Thoracic aorta (tissue), 2 donors: ENCODE results near the gene PKP1. TPM values are rescaled to one million over a fixed set of nuclear protein-coding genes. Genes with fewer than 3 reads are reported as not detected.

ENCODE experiments used
- ATAC-seq: fragments of 150-250 bp; one replicate; pipeline ENCODE4 v1.8.0; 2017; ENCODE audit warnings: low read depth; ENCODE audit not compliant: insufficient number of reproducible peaks, low FRiP score
- DNase-seq: peaks from one replicate; pipeline ENCODE4 v3.0.0-alpha.2; 2020; ENCODE audit warnings: low spot score
- H3K27ac ChIP-seq, 2 donors: fragments of 200-600 bp; sonication (generic); 1 replicate in 1 of 2; 2 replicates in 1 of 2; pipeline ENCODE4 v1.5.1; 2016; ENCODE audit warnings: mild to moderate bottlenecking in 2 of 2, moderate library complexity in 2 of 2
- H3K27me3 ChIP-seq: fragments of 200-600 bp; sonication (generic); replicated peaks from 2 replicates; pipeline ENCODE4 v1.6.0; 2016; ENCODE audit warnings: mild to moderate bottlenecking; ENCODE audit not compliant: insufficient read depth
- H3K36me3 ChIP-seq: fragments of 200-600 bp; sonication (generic); one replicate; pipeline ENCODE4 v1.5.1; 2016
- H3K4me1 ChIP-seq, 2 donors: fragments of 200-600 bp; sonication (generic); 1 replicate in 1 of 2; 2 replicates in 1 of 2; pipeline versions ENCODE4 v1.5.1 to v1.6.0; 2016; ENCODE audit warnings: low read depth in 2 of 2, mild to moderate bottlenecking in 1 of 2; ENCODE audit not compliant: control insufficient read depth in 1 of 2
- H3K4me3 ChIP-seq: fragments of 200-600 bp; sonication (generic); 2 replicates; pipeline ENCODE4 v1.5.1; 2016; ENCODE audit warnings: mild to moderate bottlenecking
- H3K9me3 ChIP-seq: fragments of 200-600 bp; sonication (generic); 2 replicates; pipeline ENCODE4 v1.5.1; 2016
- total RNA-seq, 2 donors: library from RNA; depleted of rRNA; stranded (reverse); fragments of >200 nt; gene quantifications; one replicate each; pipeline versions ENCODE4 v1.1.0 to v1.2.3, GENCODE V29; 2016
- TF ChIP-seq, protein P1 (sequence below): fragments of 200-600 bp; sonication (generic); IDR thresholded peaks from one replicate; pipeline ENCODE4 v1.5.1; 2019; ENCODE audit warnings: antibody characterized with exemption

Gene PKP1
- total RNA-seq, 2 donors from 2014 or later: 0.54 TPM; not detected in 1

DNA sequence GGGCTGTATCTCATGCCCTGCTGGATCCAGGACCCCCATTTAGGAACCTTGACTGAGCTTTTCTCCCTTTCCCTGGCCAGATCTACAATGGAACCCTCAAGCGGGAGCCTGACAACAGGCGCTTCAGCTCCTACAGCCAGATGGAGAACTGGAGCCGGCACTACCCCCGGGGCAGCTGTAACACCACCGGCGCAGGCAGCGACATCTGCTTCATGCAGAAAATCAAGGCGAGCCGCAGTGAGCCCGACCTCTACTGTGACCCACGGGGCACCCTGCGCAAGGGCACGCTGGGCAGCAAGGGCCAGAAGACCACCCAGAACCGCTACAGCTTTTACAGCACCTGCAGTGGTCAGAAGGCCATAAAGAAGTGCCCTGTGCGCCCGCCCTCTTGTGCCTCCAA is 29.8 kb downstream of the PKP1 start:
- DNase-seq: no peak
- Histone ChIP-seq H3K9me3 (no peaks in the 10 kb centered on the region), H3K4me3 (no peak overlapping the region), H3K27ac (no peak overlapping the region), H3K36me3 (no peaks in the 10 kb centered on the region), H3K27me3 (no peaks in the 10 kb centered on the region), H3K4me1 (no peaks in the 10 kb centered on the region)
- TF ChIP-seq, protein P1, sequence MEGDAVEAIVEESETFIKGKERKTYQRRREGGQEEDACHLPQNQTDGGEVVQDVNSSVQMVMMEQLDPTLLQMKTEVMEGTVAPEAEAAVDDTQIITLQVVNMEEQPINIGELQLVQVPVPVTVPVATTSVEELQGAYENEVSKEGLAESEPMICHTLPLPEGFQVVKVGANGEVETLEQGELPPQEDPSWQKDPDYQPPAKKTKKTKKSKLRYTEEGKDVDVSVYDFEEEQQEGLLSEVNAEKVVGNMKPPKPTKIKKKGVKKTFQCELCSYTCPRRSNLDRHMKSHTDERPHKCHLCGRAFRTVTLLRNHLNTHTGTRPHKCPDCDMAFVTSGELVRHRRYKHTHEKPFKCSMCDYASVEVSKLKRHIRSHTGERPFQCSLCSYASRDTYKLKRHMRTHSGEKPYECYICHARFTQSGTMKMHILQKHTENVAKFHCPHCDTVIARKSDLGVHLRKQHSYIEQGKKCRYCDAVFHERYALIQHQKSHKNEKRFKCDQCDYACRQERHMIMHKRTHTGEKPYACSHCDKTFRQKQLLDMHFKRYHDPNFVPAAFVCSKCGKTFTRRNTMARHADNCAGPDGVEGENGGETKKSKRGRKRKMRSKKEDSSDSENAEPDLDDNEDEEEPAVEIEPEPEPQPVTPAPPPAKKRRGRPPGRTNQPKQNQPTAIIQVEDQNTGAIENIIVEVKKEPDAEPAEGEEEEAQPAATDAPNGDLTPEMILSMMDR: no peak
- no peak for ATAC-seq

DNA sequence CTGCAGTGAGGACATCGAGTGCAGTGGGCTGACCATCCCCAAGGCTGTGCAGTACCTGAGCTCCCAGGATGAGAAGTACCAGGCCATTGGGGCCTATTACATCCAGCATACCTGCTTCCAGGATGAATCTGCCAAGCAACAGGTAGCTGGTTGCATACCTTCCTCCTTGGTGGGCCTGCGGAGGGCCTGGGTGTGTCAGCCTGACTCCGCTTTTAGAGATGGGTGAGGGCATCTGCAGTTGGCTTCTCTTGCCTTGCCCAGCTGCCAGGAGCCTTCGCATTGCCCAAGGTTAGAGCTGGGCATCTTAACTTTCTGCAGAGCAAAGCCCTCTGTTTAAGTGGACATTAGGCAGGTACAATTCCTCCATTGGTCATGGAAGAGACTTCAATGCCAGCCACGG is 33.2 kb downstream of the PKP1 start:
- Histone ChIP-seq H3K27ac (no peak overlapping the region), H3K4me1 (no peaks in the 10 kb centered on the region), H3K4me3 (no peak overlapping the region), H3K36me3 (no peaks in the 10 kb centered on the region), H3K9me3 (no peaks in the 10 kb centered on the region), H3K27me3 (no peaks in the 10 kb centered on the region)
- TF ChIP-seq, protein P1: no peak
- DNase-seq: no peak
- ATAC-seq: no peak

DNA sequence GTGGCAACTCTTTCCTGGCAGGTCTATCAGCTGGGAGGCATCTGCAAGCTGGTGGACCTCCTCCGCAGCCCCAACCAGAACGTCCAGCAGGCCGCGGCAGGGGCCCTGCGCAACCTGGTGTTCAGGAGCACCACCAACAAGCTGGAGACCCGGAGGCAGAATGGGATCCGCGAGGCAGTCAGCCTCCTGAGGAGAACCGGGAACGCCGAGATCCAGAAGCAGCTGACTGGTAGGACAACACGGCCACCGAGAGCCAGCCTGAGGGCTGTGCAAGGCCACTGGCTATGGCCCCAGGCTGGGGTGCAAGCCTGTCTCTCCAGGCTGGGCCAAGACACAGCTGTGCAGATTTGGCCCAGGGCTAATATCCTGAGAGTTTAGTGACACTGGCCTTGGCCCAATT is 34.2 kb downstream of the PKP1 start:
- H3K4me1 ChIP-seq: no peaks in the 10 kb centered on the region
- TF ChIP-seq, protein P1: no peak
- H3K36me3 ChIP-seq: no peaks in the 10 kb centered on the region
- ATAC-seq: no peak
- H3K27ac ChIP-seq: no peak overlapping the region
- H3K27me3 ChIP-seq: no peaks in the 10 kb centered on the region
- no peaks in the 10 kb centered on the region for H3K9me3 ChIP-seq
- no peak overlapping the region for H3K4me3 ChIP-seq
- no peak for DNase-seq

DNA sequence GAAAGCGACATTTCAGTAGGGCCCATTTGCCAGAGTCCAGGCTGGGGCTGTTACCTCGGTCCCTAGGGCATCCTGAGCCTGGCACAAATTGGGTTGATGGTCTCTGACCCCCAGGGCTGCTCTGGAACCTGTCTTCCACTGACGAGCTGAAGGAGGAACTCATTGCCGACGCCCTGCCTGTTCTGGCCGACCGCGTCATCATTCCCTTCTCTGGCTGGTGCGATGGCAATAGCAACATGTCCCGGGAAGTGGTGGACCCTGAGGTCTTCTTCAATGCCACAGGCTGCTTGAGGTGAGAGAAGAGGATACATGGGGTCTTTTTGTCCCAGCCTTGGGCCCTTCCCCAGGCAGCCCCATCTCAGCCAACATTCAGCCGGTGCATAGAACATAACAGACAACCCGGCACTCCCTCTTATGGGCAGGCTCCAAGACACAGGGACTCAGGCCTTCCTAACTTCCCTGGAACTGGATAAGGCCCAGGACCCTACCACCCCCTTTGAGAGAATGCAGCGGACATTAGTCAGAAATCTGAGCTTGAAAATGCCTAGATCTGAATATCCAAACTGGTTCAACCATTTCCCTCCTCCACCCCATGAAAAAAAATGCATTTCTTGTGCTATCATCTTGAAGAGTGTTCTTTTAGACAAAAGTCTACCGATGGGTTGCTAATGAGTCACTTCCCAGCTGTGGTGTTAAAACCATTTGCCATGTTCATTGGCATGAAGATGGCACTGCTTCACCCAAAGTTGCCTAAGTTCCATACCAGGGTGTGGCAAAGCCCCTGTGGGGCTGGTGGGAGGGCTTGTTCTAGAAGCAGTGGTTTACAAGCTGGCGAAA is 35.4 kb downstream of the PKP1 start:
- Histone ChIP-seq H3K27me3 (no peaks in the 10 kb centered on the region), H3K9me3 (no peaks in the 10 kb centered on the region), H3K4me3 (no peak overlapping the region), H3K4me1 (no peaks in the 10 kb centered on the region), H3K36me3 (no peaks in the 10 kb centered on the region), H3K27ac (no peak overlapping the region)
- TF ChIP-seq, protein P1: no peak
- no peak for DNase-seq
- no peak for ATAC-seq

DNA sequence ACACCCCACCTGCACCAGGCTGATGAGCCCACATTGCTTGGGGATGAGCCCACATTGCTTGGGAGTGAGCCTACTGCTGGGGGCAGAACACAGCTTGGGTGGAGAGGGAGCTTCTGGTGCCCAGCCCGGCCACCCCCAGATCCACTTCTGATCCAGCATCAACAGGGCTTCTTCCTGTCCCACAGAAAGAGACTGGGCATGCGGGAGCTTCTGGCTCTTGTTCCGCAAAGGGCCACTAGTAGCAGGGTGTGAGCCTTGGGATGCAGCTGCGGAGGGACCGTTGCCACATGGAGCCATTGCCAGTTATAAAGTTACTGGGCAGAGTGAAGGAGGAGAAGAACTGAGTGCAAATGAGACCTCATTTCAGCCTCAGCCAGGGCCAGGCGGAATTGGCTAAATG is 36.3 kb downstream of the PKP1 start:
- H3K4me3 ChIP-seq: no peak overlapping the region
- no peak overlapping the region for H3K27ac ChIP-seq
- no peak for DNase-seq
- no peaks in the 10 kb centered on the region for H3K36me3 ChIP-seq
- H3K9me3 ChIP-seq: no peaks in the 10 kb centered on the region
- TF ChIP-seq, protein P1: no peak
- no peaks in the 10 kb centered on the region for H3K4me1 ChIP-seq
- H3K27me3 ChIP-seq: no peaks in the 10 kb centered on the region
- ATAC-seq: no peak
